EL (cell line): Measurements from ENCODE around the gene KLK13.

Experiments used
- DNase-seq: peaks from one replicate; pipeline ENCODE4 v3.0.0-alpha.2; 2016

Gene KLK13

DNA sequence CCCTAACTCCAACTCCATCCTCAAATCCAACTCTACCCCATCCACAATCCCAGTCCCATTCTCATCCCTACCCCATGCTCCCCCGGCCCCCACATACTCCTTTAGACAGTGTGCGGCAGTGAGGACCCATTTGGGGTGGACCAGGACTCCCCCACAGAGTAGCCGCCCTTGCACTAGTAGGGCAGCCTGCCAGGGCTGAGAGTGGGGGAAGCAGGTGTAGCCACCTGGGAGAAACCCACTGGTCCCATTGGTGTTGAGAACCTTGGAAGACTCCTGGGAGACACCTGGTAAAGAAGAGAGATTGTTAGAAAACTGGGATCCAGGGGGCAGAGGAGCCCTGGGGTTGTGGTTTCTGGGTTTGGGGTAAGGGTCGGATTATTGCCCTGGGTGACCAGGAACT is 4.6 kb downstream of the KLK13 start:
- no peak for DNase-seq

DNA sequence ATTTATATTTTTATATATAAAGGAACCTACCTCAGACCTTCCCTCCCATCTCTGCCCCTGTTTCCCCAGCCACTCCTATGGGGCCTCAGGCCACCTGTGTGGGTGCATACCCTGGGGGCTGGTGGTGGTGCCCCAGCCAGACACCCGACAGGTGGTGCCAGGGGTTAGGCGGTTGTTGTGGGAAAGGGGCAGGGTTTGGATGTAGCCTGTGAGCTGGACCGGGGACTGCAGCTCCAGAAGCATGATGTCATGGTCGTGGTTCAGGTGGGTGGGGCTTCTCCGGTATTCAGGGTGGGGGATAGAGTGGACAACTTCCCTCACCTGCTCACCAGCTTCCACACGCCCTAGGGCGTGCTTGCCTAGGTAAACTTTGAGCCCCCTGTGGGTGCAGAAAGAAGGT is 5.2 kb downstream of the KLK13 start:
- DNase-seq = no peak

DNA sequence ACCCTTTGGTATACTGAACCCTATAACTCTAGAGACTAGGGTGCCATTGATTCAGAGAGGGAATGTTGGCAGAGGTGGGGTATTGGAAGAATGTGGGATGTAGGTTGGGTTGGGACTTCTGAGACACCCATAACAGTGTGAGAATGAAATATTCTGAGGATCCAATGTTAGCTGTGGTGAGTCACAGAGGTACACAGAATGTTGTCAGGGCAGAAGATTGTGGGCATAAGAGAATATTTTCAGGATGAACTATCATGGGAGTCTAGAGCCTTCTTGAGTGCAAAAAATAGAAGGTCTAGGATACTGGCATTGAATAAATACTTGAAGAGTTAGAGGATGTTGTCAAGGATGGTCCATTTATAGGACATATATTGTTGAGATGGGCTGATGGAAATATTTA is 9.0 kb downstream of the KLK13 start:
- no peak for DNase-seq

DNA sequence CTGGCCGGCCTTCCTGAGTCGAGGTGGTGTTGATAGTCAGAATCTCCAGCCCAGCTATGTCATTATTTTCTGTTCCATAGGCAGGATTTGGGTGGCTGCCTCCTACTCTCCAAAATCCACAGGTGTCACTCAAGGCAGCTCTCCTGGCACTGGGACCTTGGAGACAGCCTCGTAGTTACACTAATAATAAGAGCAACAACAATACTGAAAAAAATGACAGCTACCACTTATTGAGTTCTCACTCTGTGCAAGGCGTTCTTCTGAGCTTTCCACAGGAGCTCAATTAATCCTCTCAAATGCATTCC is 17.9 kb downstream of the KLK13 start:
- DNase-seq = no peak

DNA sequence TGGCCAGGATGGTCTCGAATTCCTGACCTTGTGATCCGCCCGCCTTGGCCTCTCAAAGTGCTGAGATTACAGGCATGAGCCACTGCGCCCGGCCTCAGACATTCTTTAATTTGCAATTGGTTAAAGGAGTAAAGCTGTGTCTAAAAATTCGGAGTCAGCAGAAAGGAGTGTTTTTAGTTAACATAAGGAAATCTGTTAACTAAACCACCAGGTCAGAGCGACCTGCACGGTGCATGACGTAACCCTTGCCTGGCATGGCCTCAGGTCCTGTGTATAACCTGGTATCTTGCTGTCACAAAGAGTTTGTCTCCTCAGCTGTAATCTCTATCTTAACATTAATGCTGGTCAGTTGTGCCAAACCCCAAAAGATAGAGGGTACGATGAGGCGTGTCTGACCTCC is 20.6 kb downstream of the KLK13 start:
- DNase-seq = no peak

DNA sequence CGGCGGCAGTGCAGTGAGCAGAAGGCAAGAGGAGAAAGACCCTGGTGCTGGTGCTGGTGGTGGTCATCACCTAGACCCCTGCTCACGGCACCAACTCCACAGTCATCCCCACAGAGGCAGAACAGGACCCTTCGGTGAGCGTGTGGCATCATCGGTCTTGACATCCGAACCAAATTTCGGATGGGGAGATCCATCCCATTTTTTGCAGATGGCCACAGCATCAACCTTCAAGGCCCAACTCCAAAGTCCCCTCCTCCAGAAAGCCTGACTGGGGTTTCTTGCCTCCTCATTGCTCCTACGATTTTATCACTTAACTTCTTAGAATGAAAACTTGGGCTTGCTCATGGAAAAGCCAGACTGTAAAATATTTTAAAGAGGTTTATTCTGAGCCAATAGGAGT is 21.4 kb downstream of the KLK13 start:
- no peak for DNase-seq

DNA sequence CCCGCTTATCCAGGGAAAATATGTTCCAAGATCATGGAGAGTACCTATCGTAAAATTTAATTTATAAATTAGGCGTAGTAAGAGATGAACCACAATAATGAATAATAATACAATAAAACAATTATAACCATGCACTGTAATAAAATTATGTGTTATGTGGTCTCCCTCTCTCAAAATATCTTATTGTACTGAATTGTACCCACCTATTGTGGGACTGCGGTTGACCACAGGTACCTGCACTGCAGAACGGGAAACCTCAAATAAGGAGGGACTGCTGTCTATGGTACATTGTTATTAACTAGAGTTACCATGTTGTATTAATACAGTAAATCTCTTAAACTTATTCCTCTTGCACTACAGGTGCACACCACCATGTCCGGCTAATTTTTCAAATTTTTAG is 24.7 kb downstream of the KLK13 start:
- DNase-seq = no peak

DNA sequence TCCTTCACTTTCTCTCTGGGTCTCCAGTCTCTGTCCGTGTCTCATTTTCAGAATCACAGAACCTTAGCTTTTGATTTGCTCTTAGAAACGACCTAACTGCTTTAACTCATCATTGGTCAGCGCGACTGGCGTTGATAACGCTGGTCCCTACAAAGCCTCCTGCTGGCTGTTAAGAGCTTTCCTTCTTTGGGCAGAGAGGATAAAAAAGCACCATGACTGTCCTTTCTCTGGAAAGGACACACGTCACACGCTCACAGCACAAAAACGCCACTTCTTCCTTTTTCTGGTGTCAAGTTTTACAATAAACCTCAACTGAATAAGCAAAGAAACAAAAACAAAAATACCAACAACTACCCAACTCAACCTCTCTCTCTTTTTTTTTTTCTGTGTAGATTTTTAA is 28.4 kb downstream of the KLK13 start:
- DNase-seq = no peak

DNA sequence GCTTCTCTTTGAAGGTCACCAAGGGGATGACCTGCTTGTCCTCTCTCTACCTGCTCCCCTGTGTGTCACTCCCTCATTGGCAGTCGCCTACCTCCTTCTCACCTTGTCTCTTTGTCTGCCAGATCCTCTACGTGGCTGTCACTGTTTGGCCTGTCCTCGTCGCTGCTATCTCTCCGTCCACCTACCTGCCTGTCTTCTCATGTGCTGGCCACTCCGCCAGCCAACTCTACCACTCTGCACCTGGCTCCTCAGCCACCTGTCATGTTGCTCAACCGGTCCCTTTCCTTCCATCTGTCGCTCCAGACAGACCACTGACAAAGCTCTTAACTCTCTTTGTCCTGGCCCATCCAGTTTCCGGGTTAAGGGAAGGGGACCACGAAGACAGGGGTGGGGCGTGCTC is 30.2 kb downstream of the KLK13 start, which contains the start of gene KLK12:
KLK12 (minus strand) TSS at position 299 of the 400 bp plus-strand sequence. CDS start 381 bp downstream, outside the sequence.
- DNase-seq = no peak

DNA sequence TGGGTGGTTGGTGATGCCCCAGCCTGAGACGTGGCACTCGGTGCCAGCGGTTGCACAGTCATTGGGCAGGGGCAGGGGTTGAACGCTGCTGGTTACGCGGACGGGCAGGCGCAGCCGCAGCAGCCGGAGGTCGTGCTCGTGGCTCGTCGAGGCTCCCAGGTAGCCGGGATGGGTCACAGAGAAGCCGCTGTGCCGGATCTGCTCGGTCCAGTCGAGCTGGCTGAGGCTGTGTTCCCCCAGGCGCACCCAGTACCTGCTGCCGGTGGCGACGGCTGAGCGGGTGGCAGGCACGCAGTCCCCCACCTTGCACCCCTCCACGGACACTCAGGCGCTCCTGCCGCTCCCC is 33.0 kb downstream of the KLK13 start:
- no peak for DNase-seq

DNA sequence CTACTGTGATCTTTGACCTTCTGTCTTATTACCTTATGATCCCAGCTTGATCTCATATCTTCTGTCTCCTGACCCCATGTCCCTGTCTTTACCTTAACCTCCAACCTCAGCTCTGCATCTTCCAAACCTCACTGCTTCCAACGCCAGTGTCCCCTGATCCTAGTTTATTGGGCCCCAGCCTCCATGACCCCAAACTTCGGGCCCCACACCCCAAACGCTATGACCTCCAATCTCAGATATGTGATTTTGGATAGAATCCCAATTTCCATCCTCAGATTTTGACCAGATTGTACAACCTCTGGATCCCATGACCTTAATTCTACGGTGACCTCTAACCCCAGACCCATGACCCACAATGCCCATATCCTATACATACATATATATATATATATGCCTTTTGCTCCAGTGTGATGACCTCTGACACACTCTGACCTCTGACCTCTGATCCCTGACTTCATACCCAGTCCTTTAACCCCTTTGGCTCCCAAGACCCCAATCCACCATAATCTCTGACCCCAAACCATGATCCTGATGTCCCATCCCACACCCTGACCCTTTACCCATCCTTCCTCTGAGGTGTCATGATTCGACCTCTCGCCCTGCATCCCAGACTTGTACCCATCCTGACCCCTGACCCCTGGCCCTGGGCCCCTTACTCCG is 33.5 kb downstream of the KLK13 start:
- no peak for DNase-seq

DNA sequence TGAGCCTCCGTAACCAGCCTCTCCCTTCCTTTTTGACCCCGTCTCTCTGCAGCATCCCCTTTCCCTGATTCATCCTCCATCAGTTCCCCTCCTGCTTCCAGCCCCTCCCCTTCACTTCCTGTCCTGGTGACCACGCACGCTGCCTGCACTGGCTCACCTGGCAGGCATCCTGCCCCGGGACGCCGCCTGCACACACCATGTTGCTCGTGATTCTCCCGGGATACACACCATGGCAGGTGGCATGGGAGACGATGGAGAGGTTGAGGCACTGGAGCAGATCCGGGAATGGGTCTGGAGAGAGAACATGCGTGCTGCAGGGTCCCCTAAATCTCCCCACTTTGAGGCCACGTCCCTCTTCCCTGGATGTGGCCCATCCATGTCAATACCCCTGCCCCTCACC is 34.3 kb downstream of the KLK13 start:
- no peak for DNase-seq

DNA sequence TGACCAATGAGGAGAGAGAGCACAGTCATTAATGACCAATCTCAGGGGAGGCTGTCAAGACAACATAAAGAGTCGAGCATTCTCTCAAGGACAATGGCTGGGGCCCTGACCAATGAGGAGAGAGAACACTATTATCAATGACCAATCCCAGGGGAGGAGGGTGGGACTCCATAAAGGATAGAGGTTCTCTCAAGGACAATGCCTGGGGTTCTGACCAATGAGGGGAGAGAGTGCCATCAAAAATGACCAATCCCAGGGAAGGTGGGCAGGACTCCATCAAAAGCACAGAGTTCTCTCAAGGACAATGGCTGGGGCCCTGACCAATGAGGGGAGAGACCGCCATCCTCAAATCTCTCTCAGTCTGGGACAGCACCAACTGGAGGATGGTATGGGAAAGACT is 35.2 kb downstream of the KLK13 start:
- no peak for DNase-seq

DNA sequence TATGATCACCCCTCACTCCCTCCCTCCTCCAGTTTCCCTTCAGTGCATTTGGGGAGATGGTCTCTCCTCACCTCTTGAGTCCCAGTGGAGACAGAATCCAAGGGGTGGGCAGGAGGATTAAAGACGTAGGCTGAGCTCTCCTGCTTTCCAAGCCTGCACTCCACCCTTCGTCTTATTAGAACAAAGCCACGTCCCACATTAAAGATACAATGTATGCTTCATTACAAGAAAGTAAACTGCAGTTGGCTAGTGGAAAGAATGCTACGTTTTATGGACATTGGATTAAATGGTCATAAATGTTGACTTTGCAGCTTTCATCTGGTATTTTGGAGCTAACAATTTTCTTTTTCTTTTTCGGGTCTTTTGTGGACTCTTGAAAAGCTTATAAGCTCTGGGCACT is 37.0 kb downstream of the KLK13 start:
- DNase-seq = no peak

DNA sequence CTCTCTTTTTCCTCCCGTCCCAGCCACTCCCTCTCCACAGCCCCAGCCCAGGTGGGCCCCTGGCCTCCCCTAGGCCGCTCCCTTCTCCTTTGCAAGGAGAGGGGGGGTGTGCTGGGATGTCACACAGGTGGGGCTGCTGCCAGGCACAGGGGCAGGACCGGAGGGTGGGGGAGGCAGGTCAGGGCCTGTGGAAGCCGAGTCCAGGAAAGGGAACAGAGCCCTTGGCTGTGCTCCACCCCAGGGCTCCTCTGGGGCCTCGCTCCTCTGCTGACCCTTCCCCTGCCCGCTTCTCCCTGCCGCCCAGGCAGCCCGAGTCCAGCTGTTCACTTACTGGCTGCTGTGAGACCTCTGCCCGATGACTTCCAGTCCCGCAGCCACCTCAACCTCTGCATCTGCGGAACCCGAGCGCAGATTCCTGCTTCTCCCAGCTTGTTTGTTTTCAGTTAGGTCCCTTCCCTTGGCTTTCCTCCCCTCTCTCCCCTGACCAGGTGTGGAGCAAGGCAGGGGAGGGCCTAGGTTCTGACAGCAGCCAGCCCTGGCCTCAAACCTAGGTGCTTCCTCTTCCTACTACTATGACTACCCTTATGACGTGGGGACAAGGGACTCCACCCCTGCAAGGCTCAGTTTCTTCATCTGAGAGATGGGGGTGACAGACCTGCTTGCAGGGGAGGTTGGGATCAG is 37.6 kb downstream of the KLK13 start:
- DNase-seq = no peak

DNA sequence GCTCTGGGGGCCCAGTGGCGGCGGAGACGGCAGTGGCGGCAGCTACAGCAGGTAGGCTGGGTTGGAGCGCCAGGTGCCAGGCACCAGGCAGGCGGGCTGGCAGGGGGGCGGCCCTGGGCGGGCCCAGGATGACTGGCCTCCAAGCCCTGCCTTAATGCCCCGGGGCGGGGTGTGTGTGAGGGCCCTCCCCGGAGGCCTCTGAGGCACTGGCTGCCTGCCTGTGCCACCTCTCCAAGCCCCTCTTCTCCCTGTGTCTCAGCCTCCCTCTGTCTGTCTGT is 38.4 kb downstream of the KLK13 start, which contains the start of gene KLK11:
KLK11 (minus strand) TSS at position 63 of the 278 bp plus-strand sequence. CDS start 985 bp downstream, outside the sequence.
- DNase-seq = no peak

DNA sequence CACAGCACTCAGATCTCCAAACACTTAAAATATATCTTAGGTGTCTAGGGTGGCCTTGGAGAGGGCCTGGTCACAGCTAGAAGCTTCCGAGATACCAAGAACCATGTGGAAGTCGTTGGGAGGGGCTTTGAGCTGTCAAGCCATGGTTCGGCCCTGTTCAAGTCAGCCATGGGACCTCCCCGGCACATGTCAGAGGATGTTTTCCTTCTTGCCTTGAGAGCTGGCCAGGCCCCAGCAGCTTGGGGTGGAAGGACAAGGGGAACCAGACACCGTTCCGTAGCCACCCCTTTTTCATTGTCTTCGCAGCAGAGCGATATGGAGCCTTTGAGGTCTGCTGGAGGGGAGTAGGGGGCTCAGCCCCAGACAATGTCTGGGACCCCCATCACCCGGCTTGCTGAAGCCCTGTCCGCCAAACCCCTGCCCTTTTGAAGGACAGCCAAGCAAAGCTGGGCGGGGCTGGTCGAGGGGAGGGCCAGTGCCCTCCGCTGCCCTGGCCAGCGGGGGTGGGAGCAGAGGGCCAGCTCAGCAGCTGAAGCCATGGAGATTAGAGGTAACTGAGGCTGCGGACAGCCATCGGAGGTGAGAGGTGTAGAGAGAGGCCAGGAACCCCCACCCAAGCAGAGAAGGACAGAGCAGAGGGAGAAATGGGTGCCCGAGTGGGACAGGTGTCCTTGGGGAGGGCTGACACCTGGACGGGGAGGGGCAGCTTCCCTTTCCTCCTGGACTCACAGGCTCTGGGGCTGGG is 38.9 kb downstream of the KLK13 start:
- no peak for DNase-seq

DNA sequence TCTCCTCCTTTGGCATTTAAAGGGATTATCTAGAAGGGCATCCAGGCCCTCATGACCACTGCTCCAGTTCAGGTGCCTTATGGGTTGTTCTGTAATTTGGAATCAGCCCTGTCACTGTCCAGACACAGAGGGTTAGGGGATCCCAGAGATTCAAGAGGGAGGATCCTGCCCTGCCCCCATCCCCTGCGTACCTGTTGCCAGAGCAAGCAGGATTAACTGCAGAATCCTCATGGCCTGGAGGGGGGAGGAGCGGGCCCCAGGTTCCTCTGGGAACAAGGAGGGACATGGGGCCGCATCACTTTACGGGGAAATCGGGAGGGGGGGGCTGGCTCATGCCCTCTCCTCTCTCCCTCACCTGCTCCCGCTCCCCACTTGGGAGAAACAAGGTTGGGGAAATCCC is 39.5 kb downstream of the KLK13 start:
- no peak for DNase-seq

DNA sequence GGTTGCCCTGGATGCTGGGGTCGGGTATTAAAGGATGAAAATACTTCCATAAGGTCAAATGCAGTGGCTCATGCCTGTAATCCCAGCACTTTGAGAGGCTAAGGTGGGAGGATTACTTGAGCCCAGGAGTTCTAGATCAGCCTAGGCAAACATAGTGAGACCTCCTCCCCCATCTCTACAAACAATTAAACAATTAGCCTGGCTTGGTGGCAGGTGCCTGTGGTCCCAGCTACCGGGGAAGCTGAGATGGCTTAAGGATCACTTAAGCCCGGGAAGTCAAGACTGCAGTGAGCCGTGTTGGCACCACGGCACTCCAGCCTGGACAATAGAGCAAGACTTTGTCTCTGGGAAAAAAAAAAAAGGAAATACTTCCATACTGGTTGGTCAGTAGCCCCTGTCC is 40.0 kb downstream of the KLK13 start:
- DNase-seq = no peak

DNA sequence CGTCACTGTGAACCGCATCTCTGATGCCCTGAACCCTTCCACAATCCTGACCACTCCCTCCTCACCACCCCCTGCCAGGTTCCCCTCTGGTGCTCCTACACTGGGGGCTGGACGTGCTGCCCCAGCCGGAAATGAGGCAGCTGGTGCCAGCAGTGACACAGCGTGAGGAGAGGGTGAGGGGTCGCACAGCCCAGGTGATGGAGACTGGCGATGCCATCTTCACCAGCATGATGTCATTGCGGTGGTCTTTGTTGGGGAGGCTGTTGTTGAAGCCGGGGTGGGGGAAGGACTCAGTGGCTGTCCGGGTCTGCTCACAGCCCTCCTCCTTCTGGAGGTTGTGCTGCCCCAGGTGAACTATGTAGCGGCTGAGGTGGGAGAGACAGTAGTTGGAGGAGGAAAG is 40.9 kb downstream of the KLK13 start:
- no peak for DNase-seq

DNA sequence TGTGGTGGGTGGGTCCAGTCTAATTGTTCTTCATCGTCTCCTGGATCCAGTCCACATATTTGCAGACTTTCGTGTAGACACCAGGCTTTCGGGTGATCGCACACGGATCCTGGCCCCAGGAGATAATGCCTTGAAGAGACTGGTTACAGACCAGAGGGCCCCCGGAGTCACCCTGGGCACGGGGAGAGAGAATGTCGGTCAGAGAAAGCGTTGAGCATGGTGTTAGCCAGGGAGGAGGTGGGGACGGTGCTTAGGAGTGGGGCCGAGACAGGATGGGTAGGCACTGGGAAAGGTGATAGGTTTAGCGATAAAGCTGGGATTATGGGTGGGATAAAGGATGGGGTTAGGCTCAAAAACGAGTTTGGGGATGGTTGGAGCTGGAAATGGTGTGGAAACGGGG is 42.4 kb downstream of the KLK13 start:
- no peak for DNase-seq

DNA sequence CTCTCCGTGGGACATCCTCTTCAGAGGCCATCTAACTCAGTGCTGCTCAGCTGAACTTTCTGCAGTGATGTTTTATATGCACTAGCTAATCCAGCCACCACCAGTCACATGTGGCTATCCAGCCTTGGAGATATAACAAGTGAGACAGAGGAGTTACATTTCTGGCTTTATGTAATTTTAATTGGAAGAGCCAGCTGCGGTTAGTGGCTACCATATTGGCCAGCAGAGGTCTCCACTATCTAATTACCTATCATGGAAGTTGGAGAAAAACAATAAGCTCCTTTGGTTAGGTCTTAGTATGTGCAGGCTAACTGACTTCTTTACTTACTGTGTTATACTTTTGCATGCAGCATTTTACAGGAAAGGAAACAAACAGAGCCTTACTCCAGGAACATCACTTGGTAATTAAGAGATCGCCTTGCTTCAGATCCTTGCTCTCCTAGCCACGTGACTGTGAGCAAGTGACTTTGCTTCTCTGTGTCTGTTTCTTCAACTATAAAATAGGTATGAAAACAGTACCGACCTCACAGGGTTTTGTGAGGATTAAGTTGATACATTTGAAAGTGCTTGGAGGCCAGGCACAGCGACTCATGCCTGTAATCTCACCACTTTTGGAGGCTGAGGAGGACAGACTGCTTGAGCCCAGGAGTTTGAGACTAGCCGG is 43.8 kb downstream of the KLK13 start:
- peak; percentile 46 for DNase-seq

DNA sequence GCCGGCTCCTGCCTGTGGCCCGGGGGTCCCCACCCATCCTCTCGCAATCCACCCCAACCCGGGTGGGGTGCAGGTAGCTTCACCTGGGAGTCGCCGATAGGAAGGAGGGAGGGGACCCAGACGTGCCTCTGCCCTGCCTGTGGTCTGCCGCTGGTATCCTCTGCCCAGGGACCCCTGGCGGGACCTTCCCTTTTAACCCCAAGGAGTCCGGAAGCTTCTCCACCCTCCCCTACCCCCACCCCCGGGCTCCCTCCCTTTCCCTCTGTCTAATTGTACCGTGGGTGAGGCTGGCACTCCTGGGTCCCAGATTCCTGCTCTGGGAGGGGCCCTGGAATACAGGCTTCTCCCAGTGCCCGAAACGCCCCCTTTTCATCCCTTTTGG is 45.4 kb downstream of the KLK13 start, which contains the start of gene KLK10:
KLK10 (minus strand) TSS at position 166 of the 382 bp plus-strand sequence. CDS start 579 bp downstream, outside the sequence.
- no peak for DNase-seq
